K562 (cell line): Measurements from ENCODE around the gene MRAP2. TPM values are rescaled to one million over a fixed set of nuclear protein-coding genes. Genes with fewer than 3 reads are reported as not detected.

ENCODE experiments used
- ATAC-seq: fragments of 200-7000 bp; cut with Tn5 transposase; 3 replicates; pipeline ENCODE4 v1.9.1; 2020; ENCODE audit warnings: moderate library complexity
- BruUV-seq: library from RNA; stranded (reverse); fragments of 400-500 nt; replicated peaks from 2 replicates; lab custom pipeline; 2021; lab: Mats Ljungman, UMichigan
- CTCF ChIA-PET: fragments of 300-600 bp; formaldehyde crosslinking; extraction: SDS; loops from one replicate; lab custom pipeline; 2021; ENCODE audit warnings: low intra/inter-chr PET ratio; lab: Yijun Ruan, JAX
- POLR2A ChIA-PET: fragments of 300-600, 350-650 bp; sonication (Branson Sonifier 250); formaldehyde crosslinking; extraction: SDS; loops from one replicate; lab custom pipeline; 2021; ENCODE audit warnings: antibody characterized with exemption, inconsistent platforms; lab: Yijun Ruan, JAX
- DNase-seq, 4 experiments: peaks; one replicate each; pipeline versions ENCODE4 v3.0.0 to v3.0.0-alpha.2; 2011 to 2018; ENCODE audit warnings: low spot score in 3 of 4, mixed read lengths in 3 of 4; ENCODE audit errors: extremely low read depth in 1 of 4
- FAIRE-seq: peaks from 2 replicates; lab custom pipeline; 2011; peaks lifted over from hg19 to GRCh38; lab: Jason Lieb, UNC
- H2AFZ ChIP-seq: 2 replicates; pipeline ENCODE4 v1.6.0; 2011; ENCODE audit warnings: low read depth, low read length, control low read depth, inconsistent platforms
- H3K27ac ChIP-seq: fragments of 200-600 bp; 3 replicates; pipeline ENCODE4 v1.8.0; 2011; ENCODE audit warnings: low read depth, mild to moderate bottlenecking, control low read depth, inconsistent platforms, low read length, moderate library complexity, mixed read lengths; ENCODE audit errors: extremely low read depth
- H3K27me3 ChIP-seq, 2 experiments: fragments of 300-600 bp in 1 of 2; 2 replicates in 1 of 2; 3 replicates in 1 of 2; pipeline versions ENCODE4 v1.6.0 to v1.8.0; 2011; ENCODE audit warnings: inconsistent platforms in 2 of 2, low read length in 2 of 2, mild to moderate bottlenecking in 1 of 2, mixed read lengths in 1 of 2, moderate library complexity in 1 of 2; ENCODE audit not compliant: control insufficient read depth in 2 of 2, insufficient read depth in 2 of 2
- H3K36me3 ChIP-seq: fragments of 300-600 bp; 3 replicates; pipeline ENCODE4 v1.8.0; 2011; ENCODE audit warnings: mild to moderate bottlenecking, low read length, inconsistent platforms; ENCODE audit not compliant: control insufficient read depth, insufficient read depth
- H3K4me1 ChIP-seq, 2 experiments: fragments of 200-600 bp in 1 of 2; replicated peaks in 1 of 2; 2 replicates in 1 of 2; 3 replicates in 1 of 2; pipeline versions ENCODE4 v1.5.1 to v1.8.0; 2011; ENCODE audit warnings: inconsistent platforms in 2 of 2, low read length in 2 of 2, mild to moderate bottlenecking in 1 of 2, mixed read lengths in 1 of 2, moderate library complexity in 1 of 2; ENCODE audit not compliant: control insufficient read depth in 2 of 2, insufficient read depth in 2 of 2
- H3K4me2 ChIP-seq: 2 replicates; pipeline ENCODE4 v1.6.1; 2011; ENCODE audit warnings: low read length, control low read depth, inconsistent platforms, mixed read lengths; ENCODE audit not compliant: insufficient read depth
- H3K4me3 ChIP-seq: fragments of 200-600 bp; sonication (generic), shearing (Covaris generic); 2 replicates; pipeline ENCODE4 v1.5.1; 2016; ENCODE audit warnings: control low read depth, inconsistent platforms
- H3K79me2 ChIP-seq: fragments of 200-600 bp; 3 replicates; pipeline ENCODE4 v1.8.0; 2011; ENCODE audit warnings: low read length, inconsistent platforms; ENCODE audit not compliant: control insufficient read depth, insufficient read depth
- H3K9ac ChIP-seq, 2 experiments: 2 replicates each; pipeline versions ENCODE4 v1.6.0 to v1.6.1; 2011; ENCODE audit warnings: low read depth in 2 of 2, low read length in 2 of 2, control low read depth in 1 of 2, inconsistent platforms in 1 of 2, mild to moderate bottlenecking in 1 of 2, mixed read lengths in 1 of 2; ENCODE audit not compliant: insufficient read depth in 1 of 2
- H3K9me1 ChIP-seq: one replicate; pipeline ENCODE4 v1.6.0; 2011; ENCODE audit warnings: inconsistent platforms, mild to moderate bottlenecking, low read length, moderate library complexity; ENCODE audit not compliant: control insufficient read depth, insufficient read depth
- H3K9me3 ChIP-seq: replicated peaks from 2 replicates; pipeline ENCODE4 v1.5.1; 2011; ENCODE audit warnings: low read depth, low read length, inconsistent platforms; ENCODE audit not compliant: control insufficient read depth, insufficient read depth
- H4K20me1 ChIP-seq: replicated peaks from 2 replicates; pipeline ENCODE4 v1.6.1; 2011; ENCODE audit warnings: low read length, inconsistent platforms, mixed read lengths; ENCODE audit not compliant: control insufficient read depth, insufficient read depth
- DIDO1 ChIP-seq: fragments of 450-650 bp; IDR thresholded peaks from 2 replicates; pipeline ENCODE4 v1.6.1; 2016; ENCODE audit warnings: low read depth, missing biosample characterization, missing genetic modification characterization
- E4F1 ChIP-seq: fragments of 250-450 bp; sonication (Bioruptor Pico); IDR thresholded peaks from 2 replicates; pipeline ENCODE4 v1.5.0; 2021; ENCODE audit warnings: mild to moderate bottlenecking, borderline replicate concordance
- ETS2 ChIP-seq: IDR thresholded peaks from 2 replicates; pipeline ENCODE4 v1.6.1; 2016; ENCODE audit warnings: borderline replicate concordance, missing genetic modification characterization, mild to moderate bottlenecking, moderate library complexity, missing compliant biosample characterization; ENCODE audit not compliant: poor library complexity, severe bottlenecking
- ETV1 ChIP-seq: fragments of 450-650 bp; conservative IDR thresholded peaks from 2 replicates; pipeline ENCODE4 v1.6.1; 2016; ENCODE audit warnings: missing genetic modification characterization, control low read depth, low read depth, missing compliant biosample characterization
- FOXP1 ChIP-seq: sonication (generic); formaldehyde crosslinking; IDR thresholded peaks from 2 replicates; pipeline ENCODE4 v1.8.0; 2022; ENCODE audit warnings: mild to moderate bottlenecking, missing genetic modification reagents
- GABPA ChIP-seq: fragments of 200-800 bp; sonication (Bioruptor generic); conservative IDR thresholded peaks from 2 replicates; pipeline ENCODE4 v1.6.1; 2016; ENCODE audit warnings: low read depth, missing genetic modification characterization, missing compliant biosample characterization
- KHSRP ChIP-seq: fragments of 450-650 bp; IDR thresholded peaks from 2 replicates; pipeline ENCODE4 v1.6.1; 2017
- NCOA2 ChIP-seq, 2 experiments: fragments of 450-650 bp; IDR thresholded peaks; 2 replicates each; pipeline ENCODE4 v1.6.1; 2018; ENCODE audit warnings: mild to moderate bottlenecking in 2 of 2, moderate library complexity in 1 of 2; ENCODE audit not compliant: partially characterized antibody in 2 of 2
- POLR3G ChIP-seq: IDR thresholded peaks from 2 replicates; pipeline ENCODE4 v1.6.1; 2011; ENCODE audit not compliant: insufficient read length, insufficient replicate concordance; ENCODE audit errors: extremely low read depth
- RAD21 ChIP-seq, 2 experiments: fragments of 250-450 bp in 1 of 2; fragments of 450-650 bp in 1 of 2; sonication (Bioruptor Pico) in 1 of 2; formaldehyde crosslinking in 1 of 2; IDR thresholded peaks in 1 of 2; conservative IDR thresholded peaks in 1 of 2; 2 replicates each; pipeline versions ENCODE4 v1.4.0 to v1.8.0; 2020 to 2022; ENCODE audit warnings: mild to moderate bottlenecking in 2 of 2, moderate library complexity in 1 of 2
- RBM25 ChIP-seq: fragments of 200-400 bp; formaldehyde crosslinking; IDR thresholded peaks from 2 replicates; pipeline ENCODE4 v1.6.1; 2018; ENCODE audit warnings: low read length, low read depth, moderate library complexity; ENCODE audit not compliant: severe bottlenecking
- SMARCC2 ChIP-seq: fragments of 450-650 bp; IDR thresholded peaks from 2 replicates; pipeline ENCODE4 v1.6.1; 2017; ENCODE audit warnings: antibody characterized with exemption, moderate library complexity, mild to moderate bottlenecking, low read depth
- SRSF1 ChIP-seq: fragments of 200-400 bp; formaldehyde crosslinking; IDR thresholded peaks from 2 replicates; pipeline ENCODE4 v1.6.1; 2017; ENCODE audit warnings: mild to moderate bottlenecking, low read depth, low read length, moderate library complexity
- WHSC1 ChIP-seq: IDR thresholded peaks from one replicate; pipeline ENCODE4 v1.6.1; 2012; ENCODE audit warnings: low read length, control low read depth, inconsistent platforms
- ZBTB2 ChIP-seq: fragments of 450-650 bp; IDR thresholded peaks from 2 replicates; pipeline ENCODE4 v1.6.1; 2016; ENCODE audit warnings: antibody characterized with exemption
- ZNF146 ChIP-seq: IDR thresholded peaks from one replicate; pipeline ENCODE4 v1.6.1; 2018; ENCODE audit warnings: missing compliant biosample characterization; ENCODE audit not compliant: unreplicated experiment
- ZNF324 ChIP-seq: fragments of 250-450 bp; sonication (Bioruptor Pico); IDR thresholded peaks from 2 replicates; pipeline ENCODE4 v1.4.0; 2020; ENCODE audit warnings: mild to moderate bottlenecking
- ZNF551 ChIP-seq: fragments of 250-450 bp; sonication (Bioruptor Pico); IDR thresholded peaks from 2 replicates; pipeline ENCODE4 v1.5.0; 2021; ENCODE audit warnings: mild to moderate bottlenecking, moderate library complexity
- ZNF589 ChIP-seq: fragments of 200-800 bp; sonication (Bioruptor generic); IDR thresholded peaks from 2 replicates; pipeline ENCODE4 v1.6.1; 2016; ENCODE audit warnings: low read depth, missing genetic modification characterization, missing compliant biosample characterization
- ZNF778 ChIP-seq: fragments of 450-650 bp; formaldehyde crosslinking; IDR thresholded peaks from 2 replicates; pipeline ENCODE4 v1.4.0; 2020; ENCODE audit warnings: mild to moderate bottlenecking, moderate library complexity
- WGBS: fragments of 100-300 bp; shearing (Covaris generic); methylation state at CpG from one replicate; pipeline ENCODE4 v1.1.6; 2016; ENCODE audit warnings: low coverage, mixed read lengths; ENCODE audit not compliant: insufficient coverage; ENCODE audit errors: missing lambda C conversion rate; 5-methylcytosine and 5-hydroxymethylcytosine counted together
- in situ Hi-C: fragments of 300-500 bp; cut with MboI; formaldehyde crosslinking; loops from 4 replicates; pipeline ENCODE4 v1.15.0; 2018; ENCODE audit warnings: inconsistent platforms, mixed read lengths
- intact Hi-C: fragments of 100-400 bp; cut with micrococcal nuclease; formaldehyde crosslinking; loops from 2 replicates; pipeline ENCODE4 v1.14.2; 2022
- polyA plus RNA-seq, 8 experiments: library from polyadenylated mRNA; depleted of rRNA in 4 of 8; stranded (reverse) in 5 of 8; unstranded in 3 of 8; fragments of >200 nt; fragmentation: Nextera tagmentation in 2 of 8; fragmentation: Illumina TruSeq in 1 of 8; extraction: Ambion mirVana in 2 of 8; extraction: Trizol in 1 of 8; gene quantifications; 2 replicates each; pipeline versions ENCODE4 v1.2.1 to v1.2.3, GENCODE V29; 2011 to 2014; ENCODE audit warnings: inconsistent platforms in 1 of 8, missing spikeins in 1 of 8
- total RNA-seq, 7 experiments: library from RNA; depleted of rRNA in 6 of 7; stranded (reverse); fragments of >200 nt in 6 of 7; fragmentation: Illumina TruSeq in 2 of 7; extraction: Trizol in 2 of 7; gene quantifications; 2 replicates each; pipeline versions ENCODE4 v1.2.1 to v1.2.3, GENCODE V29; 2011 to 2021; ENCODE audit warnings: low replicate concordance in 1 of 7

Gene MRAP2
- total and polyA plus RNA-seq, 9 of the 15 experiments (the other 6 are each of a cell fraction or from before 2014, with no cell fraction given) = 5.9 to 38.9 (median 9.3) TPM

- no peak for TF ChIP-seq ZNF551 (CRISPR knock-in tag)
- no peak for TF ChIP-seq POLR3G
- TF ChIP-seq WHSC1 = no peak
- no peak for TF ChIP-seq SRSF1
- no peak for TF ChIP-seq ZNF589 (CRISPR knock-in tag)
- no peak for TF ChIP-seq DIDO1 (tag)
Observed at GRCh38 chr6:84042603-84043002, 9.0 kb downstream of the MRAP2 start (continued).

- H3K27me3 ChIP-seq = no peaks in the 10 kb centered on the region; a peak in 1 of 5 replicates
- intact Hi-C loops (no loop called here), in situ Hi-C loops (no loop called here)
- ATAC-seq = no peak
- H3K9me1 ChIP-seq = no peaks in the 10 kb centered on the region
- H4K20me1 ChIP-seq = no peaks in the 10 kb centered on the region
- no peak overlapping the region for H3K9ac ChIP-seq
- BruUV-seq = no TSS peak
- peaks cover 0 to 7% of the 10 kb centered on the region in 2 experiments; a peak in 2 of 5 replicates for H3K4me1 ChIP-seq
- H3K9me3 ChIP-seq = peaks cover 2% of the 10 kb centered on the region; the same call in 1 of the 2 replicates
- no peak for DNase-seq
- no peak overlapping the region for H3K4me3 ChIP-seq
- FAIRE-seq = no peak
- ChIA-PET CTCF (no interaction called here), POLR2A (interaction anchor here (0.6 kb wide), 1 partner anchor 281 kb away, joined by 3 read pairs; no protein-coding TSS in a partner anchor)
- H3K36me3 ChIP-seq = no peaks in the 10 kb centered on the region
- no peak overlapping the region for H3K27ac ChIP-seq
- no peaks in the 10 kb centered on the region for H3K79me2 ChIP-seq
- H3K4me2 ChIP-seq = no peak overlapping the region
- WGBS = 94% methylated on average over 1 of the region's 1 CpG
- no peak overlapping the region for H2AFZ ChIP-seq
- TF ChIP-seq RAD21 (CRISPR knock-in tag; conservative IDR thresholded peaks at IDR 0.05 in 1 of 2, IDR thresholded peaks at IDR 0.05 in 1 of 2) = no peak
- no peak for TF ChIP-seq ZNF778 (CRISPR knock-in tag)
- TF ChIP-seq GABPA = no peak
- TF ChIP-seq ZNF146 (CRISPR knock-in tag) = no peak
- TF ChIP-seq ZBTB2 = no peak
- TF ChIP-seq RBM25 = no peak
- no peak for TF ChIP-seq ETV1 (tag)
- no peak for TF ChIP-seq ZNF324 (CRISPR knock-in tag)
- TF ChIP-seq KHSRP = no peak
- TF ChIP-seq NCOA2 (IDR thresholded peaks at IDR 0.05; ENCODE audit: partially characterized antibody in 2 of 2) = no peak
- no peak for TF ChIP-seq ETS2 (tag)
- no peak for TF ChIP-seq SMARCC2
- TF ChIP-seq FOXP1 = no peak
- TF ChIP-seq E4F1 (CRISPR knock-in tag) = no peak
Observed at GRCh38 chr6:84043555-84043954, 10.0 kb downstream of the MRAP2 start.
